HG02870 (cell line): ENCODE measurements around the gene TDRD7.

Experiments
- ATAC-seq: cut with Tn5 transposase; IDR thresholded peaks from one replicate; pipeline ENCODE4 v1.9.1; 2021; ENCODE audit warnings: mild to moderate bottlenecking, moderate library complexity; ENCODE audit not compliant: unreplicated experiment

Gene TDRD7

DNA sequence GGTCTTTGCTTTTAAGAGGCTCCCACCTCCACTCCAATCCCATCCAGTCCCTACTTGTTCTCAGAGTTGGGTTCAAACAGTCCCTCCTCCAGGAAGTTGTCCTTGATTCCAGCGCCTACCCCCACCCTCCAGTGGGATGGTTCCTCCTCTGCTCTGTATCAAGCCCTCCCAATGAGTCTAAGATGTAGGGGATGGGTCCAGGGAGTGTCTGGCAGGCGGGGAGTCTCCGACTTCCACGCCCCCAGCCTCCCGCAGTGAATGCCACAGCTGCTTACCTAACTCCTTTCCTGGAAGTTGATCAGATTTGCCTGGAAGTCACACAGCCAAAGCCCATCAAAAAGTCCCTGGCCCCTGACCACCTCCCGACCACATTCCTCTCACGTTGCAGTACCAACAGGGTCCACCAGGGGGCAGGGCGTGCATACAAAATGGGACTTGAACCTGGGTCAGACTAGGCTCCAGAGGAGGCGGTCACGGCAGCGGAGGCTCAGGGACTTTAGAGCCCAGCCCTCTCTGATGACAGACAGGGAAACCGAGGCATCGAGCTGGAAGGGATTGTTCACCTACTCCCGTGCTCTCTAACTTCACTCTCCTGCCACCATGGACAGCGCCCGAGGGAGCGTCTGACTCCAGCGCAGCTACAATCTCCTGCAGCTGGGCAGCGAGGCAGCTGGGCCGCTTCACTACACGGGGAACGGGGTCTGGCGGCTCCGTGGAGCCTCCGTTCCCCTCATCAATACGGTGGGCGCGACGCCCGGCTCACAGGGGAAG, 25.0 kb upstream of the TDRD7 start:
- no peak for ATAC-seq

DNA sequence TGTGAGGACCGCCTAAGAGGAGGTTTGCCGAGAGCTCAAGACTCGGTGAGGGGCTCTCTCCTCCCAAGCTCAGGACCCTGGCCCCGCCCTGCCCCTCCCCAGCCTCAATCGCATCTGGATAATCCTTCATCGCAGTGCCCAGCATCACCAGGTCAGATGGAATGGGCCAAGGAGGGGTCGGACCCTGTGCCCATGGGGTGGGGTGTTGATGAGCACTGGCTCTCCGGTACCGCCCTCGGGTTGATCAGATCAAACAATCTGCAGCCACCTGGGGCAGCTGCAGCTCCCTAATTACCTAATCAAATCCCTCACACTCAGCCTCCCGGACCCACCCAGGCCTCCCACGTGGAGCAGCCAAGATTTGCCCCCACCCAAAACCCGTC, 24.4 kb upstream of the TDRD7 start:
- ATAC-seq = no peak

DNA sequence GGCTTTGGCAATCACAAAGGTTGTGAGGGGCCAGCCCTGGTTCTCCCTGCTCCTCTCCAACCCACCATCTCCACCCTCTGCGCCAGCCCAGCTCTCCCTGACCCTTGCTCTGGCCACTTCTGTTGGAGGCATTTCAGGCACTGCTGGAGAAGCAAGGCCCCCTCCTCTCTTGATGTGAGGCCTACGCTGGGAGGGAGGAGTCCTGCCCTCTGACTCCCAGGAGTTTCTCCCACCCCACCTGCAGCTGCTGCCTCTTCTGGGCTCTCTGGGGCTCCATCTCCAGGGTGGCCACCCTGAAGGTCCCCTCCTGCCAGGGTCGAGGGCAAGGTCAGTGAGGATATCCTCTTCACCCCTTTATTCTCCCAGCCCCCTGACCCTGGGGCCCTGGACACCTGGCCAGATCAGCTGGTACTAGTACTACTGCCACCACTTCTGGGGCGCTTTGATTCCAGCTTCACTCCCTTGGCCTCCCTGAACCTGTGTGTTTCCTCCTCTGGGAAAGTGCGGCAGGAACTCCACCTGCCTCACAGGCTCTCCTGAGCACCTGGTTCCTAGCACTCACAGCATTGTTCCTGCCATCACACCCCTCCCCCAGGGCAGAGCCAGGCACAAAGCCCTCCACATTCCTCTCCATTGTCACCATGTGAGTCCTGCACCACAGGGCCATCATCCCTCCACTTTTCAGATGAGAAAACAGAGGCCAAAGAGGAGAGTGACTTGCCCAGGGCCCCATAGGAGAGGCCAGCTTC, 23.8 kb upstream of the TDRD7 start:
- ATAC-seq = no peak

DNA sequence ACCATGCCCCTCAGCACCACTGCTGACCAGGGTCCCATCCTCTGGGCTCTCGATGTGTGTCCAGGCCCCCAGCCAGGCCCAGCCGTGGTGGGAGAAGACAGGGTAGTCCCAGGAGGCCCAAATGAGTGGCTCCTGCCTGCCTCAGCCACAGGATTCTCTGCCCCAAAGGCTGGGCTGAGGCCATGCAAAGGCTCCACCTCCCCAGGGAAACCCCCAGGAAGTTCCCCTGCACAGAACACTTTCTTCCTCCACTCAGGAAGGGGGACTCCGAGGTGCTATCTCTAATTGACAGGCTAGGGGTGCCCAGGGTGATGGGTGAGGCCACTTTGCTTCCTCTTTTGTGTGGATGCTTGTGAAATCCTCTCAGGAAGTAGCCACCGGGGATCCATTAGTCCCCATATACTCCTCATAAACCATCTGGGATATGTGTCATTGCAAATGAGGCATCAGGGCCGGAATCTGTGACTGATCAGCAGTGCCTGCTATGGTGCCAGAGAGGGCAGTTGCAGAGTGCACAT, 23.1 kb upstream of the TDRD7 start:
- peak; percentile 84 for ATAC-seq

DNA sequence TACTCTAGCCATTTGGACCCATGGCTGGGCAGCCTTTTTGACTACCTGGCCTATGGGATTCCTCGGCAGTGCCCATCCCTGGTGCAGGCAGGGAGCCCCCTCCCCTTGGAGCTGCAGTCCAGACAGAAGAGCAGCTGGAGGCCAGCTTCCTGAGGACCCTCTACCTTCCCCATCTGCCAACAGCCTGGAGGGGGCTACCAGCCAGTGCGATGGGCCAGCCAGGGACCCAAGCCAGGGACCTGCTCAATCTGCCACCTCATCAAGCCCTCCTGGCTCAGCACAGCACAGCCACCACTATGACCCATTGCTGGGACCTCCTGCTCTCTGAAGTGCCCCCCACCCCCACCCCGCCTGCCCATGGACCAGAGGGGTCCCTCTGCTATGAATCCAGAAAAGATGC, 22.6 kb upstream of the TDRD7 start:
- no peak for ATAC-seq

DNA sequence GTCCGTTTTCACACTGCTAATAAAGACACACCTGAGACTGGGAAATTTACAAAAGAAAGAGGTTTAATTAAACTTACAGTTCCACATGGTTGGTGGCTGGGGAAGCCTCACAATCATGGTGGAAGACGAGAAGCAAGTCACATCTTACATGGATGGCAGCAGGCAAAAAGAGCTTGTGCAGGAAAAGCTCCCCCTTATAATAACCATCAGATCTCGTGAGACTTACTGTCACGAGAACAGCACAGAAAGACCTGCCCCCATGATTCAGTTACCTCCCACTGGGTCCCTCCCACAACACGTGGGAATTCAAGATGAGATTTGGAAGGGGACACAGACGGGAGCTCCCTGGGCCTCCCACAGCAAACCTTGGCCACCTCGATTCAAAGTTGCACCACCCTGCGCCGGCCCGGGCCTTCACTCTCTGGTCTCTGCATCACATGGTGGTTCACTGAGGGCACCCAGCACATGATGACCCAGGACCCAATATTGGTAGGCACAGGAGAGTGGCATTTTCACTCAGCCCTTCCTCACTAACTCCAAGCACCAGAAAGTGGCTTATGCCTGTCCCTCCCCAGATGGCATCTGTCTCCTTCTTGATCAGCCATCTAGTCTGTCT, 21.0 kb upstream of the TDRD7 start:
- no peak for ATAC-seq

DNA sequence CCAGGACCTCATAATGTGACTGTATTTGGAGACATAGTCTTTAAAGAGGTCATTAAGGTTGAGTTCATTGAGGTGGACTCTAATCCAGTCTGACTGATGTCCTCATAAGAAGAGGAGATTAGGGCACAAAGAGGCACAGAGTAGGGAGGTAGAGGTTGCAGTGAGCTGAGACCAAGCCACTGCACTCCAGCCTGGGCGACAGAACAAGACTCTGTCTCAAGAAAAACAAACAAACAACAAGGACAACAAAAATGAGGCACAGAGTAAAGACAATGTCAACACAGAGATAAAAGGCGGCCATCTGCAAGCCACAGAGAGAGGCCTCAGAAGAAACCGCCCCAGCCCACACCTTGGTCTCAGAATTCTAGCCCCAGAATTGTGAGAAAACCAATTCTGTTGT, 17.0 kb upstream of the TDRD7 start:
- no peak for ATAC-seq

DNA sequence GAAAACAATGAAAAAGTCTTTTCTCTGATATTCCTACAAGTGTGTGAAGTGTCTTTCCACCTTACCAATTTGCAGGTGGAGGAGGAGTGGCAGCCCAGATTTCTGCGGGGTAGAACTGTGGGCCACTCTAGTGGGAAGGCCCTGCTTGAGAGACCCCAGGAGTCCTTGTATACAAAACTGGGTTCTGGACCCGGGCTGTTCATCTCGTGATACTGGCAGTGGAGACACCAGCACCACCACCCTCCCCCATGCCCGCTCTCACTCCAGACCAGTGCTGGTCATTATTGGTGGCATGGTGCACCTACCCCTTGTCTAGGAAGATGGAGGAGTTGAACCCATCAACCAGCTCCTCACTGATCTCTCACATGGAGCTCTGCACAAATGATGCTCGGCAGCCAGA, 16.2 kb upstream of the TDRD7 start:
- ATAC-seq = no peak

DNA sequence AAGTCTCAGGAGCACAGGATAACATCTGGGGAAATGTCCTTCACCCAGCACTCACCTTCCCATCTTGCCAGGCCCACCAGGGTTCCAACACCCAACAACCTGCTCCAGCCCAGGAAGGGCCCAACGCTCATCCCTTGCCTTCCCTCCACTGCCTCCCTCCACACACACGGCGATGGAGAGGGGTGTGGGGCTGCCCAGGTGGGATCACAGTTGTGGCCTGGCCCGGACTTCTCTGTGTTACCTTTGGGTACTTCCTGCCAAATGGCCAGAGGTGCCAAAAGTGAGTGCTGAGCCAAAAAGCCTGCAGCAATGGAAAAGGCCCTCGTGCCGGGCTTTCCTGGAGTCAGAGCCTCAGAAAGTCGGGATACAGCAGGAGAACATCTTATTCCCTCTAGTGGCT, 15.6 kb upstream of the TDRD7 start:
- ATAC-seq = no peak

DNA sequence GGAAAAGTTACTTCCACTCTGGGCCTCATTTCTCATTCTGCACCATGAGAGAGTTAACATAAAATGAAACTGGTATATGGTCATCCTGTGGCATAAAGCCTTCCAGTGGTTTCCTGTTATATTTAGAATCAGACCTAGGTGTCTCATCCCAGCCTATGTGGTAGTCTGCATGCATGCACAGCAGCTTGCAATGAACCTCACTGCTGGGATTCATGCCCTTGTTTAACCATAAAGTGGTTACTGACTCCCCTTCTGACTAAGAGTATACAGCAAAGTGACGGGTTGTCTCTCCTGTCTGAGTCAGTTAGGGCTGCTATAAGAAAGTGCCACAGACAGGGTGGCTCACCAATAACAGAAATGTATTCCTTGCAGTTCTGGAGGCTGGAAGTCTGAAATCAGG, 14.7 kb upstream of the TDRD7 start:
- peak; percentile 67 for ATAC-seq

DNA sequence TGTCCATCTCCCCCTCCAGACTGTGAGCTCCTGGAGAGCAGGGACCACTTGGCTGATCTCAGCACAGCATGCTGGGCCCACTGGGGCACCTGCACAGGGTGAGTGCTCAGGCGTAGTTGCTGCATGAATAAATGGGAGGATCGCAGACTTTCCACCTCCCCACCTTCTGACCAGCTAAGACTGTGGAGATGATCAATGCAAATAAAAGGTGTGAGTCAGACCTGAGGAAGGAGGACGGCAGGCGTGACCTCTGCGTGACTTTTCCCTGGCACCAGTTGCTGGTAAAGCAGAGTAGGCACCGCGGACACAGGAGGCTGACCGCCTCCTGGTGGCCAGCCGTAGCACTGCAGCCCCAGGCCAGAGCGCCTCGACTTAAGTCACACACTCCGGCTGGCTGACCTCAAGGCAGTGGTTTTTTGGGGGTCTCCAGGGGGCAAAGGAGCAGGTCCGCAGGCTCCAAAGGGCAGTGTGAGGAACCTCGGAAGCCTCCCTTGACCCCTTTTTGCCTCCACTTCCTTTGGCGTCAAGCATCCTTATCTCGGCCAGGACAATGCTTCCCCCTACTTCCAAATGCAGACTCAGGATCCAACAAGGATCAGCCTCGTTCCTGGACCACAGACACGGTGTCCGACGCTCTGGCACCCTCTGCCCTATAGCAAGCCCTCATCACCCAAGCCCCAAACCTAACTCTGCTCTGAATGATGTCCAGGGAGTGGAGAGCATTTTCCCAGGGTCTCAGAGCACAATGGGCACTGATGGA, 12.7 kb upstream of the TDRD7 start:
- ATAC-seq = no peak

DNA sequence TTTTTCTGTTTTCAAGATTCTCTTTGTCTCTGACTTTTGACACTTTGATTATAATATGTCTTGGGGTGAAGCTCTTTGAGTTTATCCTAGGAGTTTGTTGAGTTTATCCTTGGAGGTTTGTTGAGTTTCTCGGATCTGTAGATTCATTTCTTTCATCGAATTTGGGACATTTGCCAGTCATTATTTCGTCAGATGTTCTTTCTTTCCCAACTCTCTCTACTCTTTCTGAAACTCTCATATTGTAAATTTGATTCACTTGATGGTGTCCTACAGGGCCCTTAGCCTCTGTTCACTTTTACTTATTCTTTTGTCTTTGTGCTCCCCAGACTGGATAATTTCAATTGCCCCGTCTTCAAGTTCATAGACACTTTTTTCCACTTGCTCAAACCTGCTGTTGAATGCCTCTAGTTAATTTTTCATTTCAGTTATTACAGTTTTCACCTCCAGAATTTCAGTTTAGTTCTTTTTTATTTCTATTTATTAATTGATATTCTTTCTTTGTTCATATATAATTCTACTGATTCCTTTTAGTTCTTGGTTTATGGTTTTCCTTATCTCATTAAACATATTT, 8.1 kb upstream of the TDRD7 start:
- no peak for ATAC-seq

DNA sequence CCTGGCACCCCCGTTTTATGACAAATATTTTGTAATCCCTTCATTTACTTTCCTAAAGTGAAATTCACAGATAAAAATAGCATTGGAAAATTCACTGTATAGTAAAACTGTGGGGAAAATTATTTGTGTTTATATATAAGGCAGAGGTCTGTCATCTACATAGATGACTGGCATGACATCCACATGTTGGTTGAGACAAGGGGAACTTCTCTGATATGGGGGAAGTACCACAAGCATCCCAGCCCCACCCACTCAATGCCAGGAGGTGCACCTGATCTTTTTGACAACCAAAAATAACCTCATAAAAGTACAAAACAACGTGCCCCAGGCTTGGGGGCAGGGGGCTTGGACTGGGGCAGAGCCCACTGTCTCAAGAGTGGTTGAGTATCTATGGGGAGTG, 6.3 kb upstream of the TDRD7 start:
- no peak for ATAC-seq

DNA sequence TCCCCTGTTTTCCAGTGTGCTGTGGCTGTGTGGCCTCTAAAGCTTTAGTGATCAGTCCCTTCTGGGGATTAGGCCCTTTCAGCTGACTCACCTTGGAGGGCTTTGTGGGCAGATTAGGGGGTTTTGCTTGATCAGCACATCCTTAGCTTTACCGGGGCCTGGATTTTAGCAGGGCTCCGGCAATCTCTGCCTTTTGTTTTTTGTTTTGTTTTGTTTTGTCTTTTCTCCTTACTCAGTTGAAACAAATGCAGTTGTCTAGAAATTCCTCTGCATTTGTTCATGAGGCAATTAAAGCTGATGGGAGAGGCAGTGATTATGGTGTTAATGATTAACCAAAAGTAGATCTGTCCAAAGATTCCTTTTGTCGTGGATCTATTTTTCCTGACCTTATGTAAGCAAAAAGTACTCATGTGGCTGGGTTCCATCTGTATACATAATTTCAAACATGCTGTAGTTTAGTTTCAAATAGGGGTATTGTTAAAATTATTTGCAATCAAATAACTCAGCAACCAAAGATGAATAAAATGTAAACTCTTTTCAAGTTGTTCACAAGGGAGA, 5.2 kb upstream of the TDRD7 start:
- no peak for ATAC-seq

DNA sequence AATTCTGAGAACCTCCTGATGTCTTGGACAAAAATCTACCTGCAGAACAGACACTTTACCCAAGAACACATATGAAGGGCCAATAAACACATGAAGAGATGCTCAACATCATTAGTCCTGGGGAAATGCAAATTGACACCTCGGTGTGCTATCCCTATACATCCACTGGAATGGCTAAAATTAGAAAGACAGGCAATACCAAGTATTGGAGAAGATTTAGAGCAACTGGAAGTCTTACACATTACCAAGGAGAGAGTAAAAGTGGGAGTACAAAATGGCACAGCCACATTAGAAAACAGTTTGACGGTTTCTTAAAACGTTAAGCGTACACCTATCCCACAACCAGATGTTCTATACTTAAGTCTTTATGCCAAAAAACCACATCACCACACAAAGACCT, 3.3 kb upstream of the TDRD7 start:
- ATAC-seq = no peak

DNA sequence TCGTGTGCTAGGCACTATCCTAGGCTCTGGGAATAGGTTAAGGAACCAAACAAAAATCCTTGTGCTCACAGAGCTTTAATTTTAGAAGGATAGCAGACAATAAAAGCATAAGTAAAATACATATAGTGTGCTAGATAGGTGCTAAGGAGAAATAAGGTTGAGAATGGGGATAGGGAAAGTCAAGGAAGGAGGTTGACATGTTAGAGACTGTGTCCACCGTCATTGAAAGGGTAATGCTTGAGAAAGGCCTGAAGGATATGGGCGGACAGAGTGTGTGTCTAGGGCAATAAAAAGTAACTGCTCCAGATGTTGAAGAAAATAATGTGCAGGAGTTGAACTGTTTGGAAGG, 482 bp upstream of the TDRD7 start:
- ATAC-seq = no peak

DNA sequence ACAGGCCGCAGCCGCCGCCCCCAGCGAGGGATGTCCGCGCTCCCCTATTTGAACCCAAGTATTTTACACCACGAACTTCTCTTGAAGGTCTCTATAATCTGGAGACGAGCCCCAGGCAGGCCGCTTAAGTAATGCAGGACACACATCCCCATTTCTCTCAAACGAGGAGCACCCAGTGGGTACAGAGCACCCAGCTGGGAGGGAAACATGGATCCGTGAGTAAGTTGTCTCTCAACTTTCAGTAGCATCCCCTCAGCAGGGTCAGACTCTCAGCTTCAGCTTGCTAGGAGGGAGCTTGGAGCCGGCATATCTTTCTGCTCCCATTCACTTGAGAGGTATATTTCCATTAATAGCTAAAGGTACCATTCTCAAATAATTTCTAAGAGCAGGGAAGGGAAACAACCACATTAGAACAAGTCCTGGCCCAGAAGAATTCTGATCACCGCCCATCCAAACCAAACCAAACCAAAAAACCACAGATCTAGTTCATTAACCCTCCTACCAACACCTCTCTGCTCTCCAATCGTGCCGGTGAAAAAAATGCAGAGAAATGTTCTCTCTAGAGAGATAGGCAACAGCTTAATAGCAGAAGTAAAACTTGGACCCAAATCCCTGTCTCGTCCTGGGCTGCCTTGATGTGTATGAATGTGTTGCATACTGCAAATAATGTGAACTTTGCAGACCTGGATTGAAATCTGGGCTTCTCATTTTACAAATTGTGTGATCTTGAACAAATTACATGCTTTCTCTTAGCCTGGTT, 910 bp downstream of the TDRD7 start:
- ATAC-seq = peak; percentile 16

DNA sequence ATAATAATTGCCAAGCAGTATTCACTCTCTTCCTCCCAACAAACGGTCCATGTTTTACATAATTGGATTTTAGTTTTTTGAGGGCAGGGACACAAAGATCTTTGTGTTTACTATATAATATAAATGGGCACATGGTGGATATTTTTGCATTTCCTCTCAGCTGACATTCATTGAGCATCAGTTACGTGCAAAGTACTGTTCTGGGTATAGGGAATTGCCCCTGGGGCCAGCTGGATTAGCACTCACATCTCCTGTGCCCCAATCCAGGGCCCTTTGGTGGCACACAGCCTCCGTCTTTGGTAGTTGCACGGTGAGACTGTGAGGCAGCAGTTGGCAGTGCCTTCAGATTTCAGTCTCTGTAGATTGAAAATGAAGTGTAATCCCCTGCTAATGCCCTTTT, 1.6 kb downstream of the TDRD7 start:
- ATAC-seq = no peak

DNA sequence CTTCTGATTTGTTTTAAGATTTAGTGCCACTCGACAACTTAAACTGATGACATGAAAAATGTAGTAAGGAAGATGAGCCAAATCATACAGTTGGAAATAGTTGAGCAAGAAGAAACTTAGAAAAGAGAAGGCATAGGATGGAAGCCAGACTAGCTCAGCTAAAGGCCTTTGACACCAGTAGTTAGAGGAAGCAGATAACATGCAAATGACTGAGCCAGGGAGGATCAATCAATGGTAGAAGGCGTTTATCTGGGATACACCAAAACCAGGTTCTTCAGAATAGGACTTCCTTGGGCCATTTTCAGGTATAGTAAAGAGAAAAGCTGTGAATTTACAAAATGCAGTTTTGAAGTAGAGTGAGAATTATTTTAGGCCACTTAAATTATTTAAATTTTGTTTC, 3.2 kb downstream of the TDRD7 start:
- ATAC-seq = no peak

DNA sequence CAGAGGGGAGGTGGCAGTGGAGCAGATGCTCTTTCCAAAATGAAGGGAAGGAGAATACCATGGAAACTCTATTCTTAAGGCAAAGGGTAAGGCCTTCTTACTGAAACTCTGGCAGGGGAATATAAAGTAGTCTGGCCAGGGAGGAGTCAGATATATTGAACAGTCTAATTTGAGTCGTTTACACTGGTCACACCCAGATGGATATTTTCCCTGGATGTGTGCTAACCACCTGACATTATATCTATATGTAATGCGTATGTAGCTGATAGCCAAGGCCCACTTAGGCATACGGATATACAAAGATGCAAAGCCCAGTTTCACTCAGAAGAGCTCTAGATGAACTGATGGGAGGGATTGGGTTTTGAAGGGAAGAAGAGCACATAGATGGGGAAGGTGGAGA, 7.0 kb downstream of the TDRD7 start:
- no peak for ATAC-seq
